ENCODE data around the gene ARHGEF37.
A peak's percentile ranks its signal among the peaks of the same experiment; 100 is the strongest.
"Not testable (repeated sequence)": the region's sequence is repeated elsewhere in the genome, so short reads cannot be mapped to it uniquely, and the experiment has no call there.

ARHGEF37 gene

GRCh38 chr5:149563466-149563865 is 17.8 kb upstream of the ARHGEF37 start:
- H3K4me3 ChIP-seq (replicated peaks in 1 of 2; ENCODE audit: low read depth in 2 of 2, low read length in 2 of 2), result no peak overlapping the region
- peak; percentile 46 to 65 for DNase-seq (ENCODE audit: low read depth in 2 of 2)
- no peak for TF ChIP-seq CTCF (IDR thresholded peaks at IDR 0.05; ENCODE audit: low read depth, low read length)

- not testable (repeated sequence) for H3K4me3 ChIP-seq (replicated peaks in 1 of 2; ENCODE audit: low read depth in 2 of 2, low read length in 2 of 2)
- peak; percentile 92 for DNase-seq (ENCODE audit: low read depth in 2 of 2)
- peak; percentile 37 for TF ChIP-seq CTCF (IDR thresholded peaks at IDR 0.05; ENCODE audit: low read depth, low read length)
These were observed 16.7 kb upstream of the ARHGEF37 start for GRCh38 chr5:149564542-149565140.

DNA sequence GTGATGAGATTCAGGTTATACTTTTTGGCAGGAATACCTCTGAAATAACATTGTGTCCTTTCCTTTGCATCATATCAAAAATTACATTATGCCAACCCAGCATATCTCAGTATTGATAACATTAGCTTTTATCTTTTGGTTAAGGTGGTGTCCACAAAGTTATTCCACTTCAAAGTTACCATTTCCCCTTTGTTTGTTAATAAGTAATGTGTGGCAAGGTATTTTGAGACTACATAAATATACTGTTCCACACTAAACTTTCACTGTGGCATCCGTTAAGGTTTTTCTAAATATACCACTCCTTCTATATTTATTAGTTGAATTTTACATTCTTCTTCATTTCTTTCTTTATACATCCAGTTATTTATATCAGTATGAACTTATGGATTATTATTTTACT is 14.1 kb upstream of the ARHGEF37 start:
- TF ChIP-seq CTCF (IDR thresholded peaks at IDR 0.05; ENCODE audit: low read depth, low read length), result no peak
- H3K4me3 ChIP-seq (replicated peaks in 1 of 2; ENCODE audit: low read depth in 2 of 2, low read length in 2 of 2), result no peak overlapping the region
- no peak for DNase-seq (ENCODE audit: low read depth in 2 of 2)

GRCh38 chr5:149572170-149572569 is 9.1 kb upstream of the ARHGEF37 start:
- TF ChIP-seq CTCF (IDR thresholded peaks at IDR 0.05; ENCODE audit: low read depth, low read length), result no peak
- DNase-seq (ENCODE audit: low read depth in 2 of 2), result no peak
- H3K4me3 ChIP-seq (replicated peaks in 1 of 2; ENCODE audit: low read depth in 2 of 2, low read length in 2 of 2), result no peak overlapping the region

GRCh38 chr5:149572576-149573231 is 8.6 kb upstream of the ARHGEF37 start:
- H3K4me3 ChIP-seq (replicated peaks in 1 of 2; ENCODE audit: low read depth in 2 of 2, low read length in 2 of 2), result no peak overlapping the region
- no peak for TF ChIP-seq CTCF (IDR thresholded peaks at IDR 0.05; ENCODE audit: low read depth, low read length)
- DNase-seq (ENCODE audit: low read depth in 2 of 2), result no peak

DNA sequence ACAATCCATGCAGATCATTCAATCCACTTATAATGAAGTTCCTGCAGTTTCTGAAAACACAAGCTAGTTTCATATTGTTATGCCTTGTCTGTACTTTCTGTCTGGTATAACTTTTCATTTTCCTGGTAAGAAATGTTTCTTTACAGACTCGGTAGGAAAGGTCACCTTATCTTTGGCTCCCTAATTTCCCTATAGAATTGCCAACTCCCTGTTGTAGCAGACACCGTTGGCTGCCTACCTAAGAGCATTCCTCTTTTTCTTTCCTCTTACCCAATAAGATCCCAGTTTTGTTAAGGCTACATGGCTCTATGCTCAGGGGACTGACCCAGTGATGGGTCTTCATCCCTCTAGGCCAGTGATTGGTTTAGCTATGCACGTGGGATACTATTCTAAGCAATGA is 6.2 kb upstream of the ARHGEF37 start:
- no peak for TF ChIP-seq CTCF (IDR thresholded peaks at IDR 0.05; ENCODE audit: low read depth, low read length)
- H3K4me3 ChIP-seq (replicated peaks in 1 of 2; ENCODE audit: low read depth in 2 of 2, low read length in 2 of 2), result no peak overlapping the region
- no peak for DNase-seq (ENCODE audit: low read depth in 2 of 2)
